Stimulated activated naive B cell treated with anti-CD40 and anti-IgM and Interleukin-4, amounts not matched to agents 10 μg/mL and 1 μg/mL and 100 μg/mL, for 72 hours (primary cell): ENCODE results near the gene ANKDD1B.

Experiments used
- ATAC-seq, 2 donors: fragments of 150-1000 bp; cut with Tn5 transposase; replicated peaks; 2 replicates each; pipeline ENCODE4 v1.10.0; 2021; ENCODE audit warnings: moderate library complexity in 1 of 2
- DNase-seq: peaks from one replicate; pipeline ENCODE4 v3.0.0; 2021
- H3K27ac Mint-ChIP-seq: one replicate; pipeline ENCODE4 v1.8.0; 2022; ENCODE audit warnings: mild to moderate bottlenecking, mixed read lengths
- H3K27me3 Mint-ChIP-seq, 2 donors: one replicate each; pipeline ENCODE4 v1.8.0; 2022; ENCODE audit warnings: mixed read lengths in 2 of 2
- H3K36me3 Mint-ChIP-seq, 2 donors: one replicate each; pipeline ENCODE4 v1.8.0; 2022; ENCODE audit warnings: mixed read lengths in 2 of 2, mild to moderate bottlenecking in 1 of 2
- H3K4me1 Mint-ChIP-seq, 2 donors: one replicate each; pipeline ENCODE4 v1.8.0; 2022; ENCODE audit warnings: mixed read lengths in 2 of 2, mild to moderate bottlenecking in 1 of 2
- H3K4me3 Mint-ChIP-seq, 2 donors: one replicate each; pipeline ENCODE4 v1.8.0; 2022; ENCODE audit warnings: mild to moderate bottlenecking in 2 of 2, mixed read lengths in 2 of 2, moderate library complexity in 1 of 2
- H3K9me3 Mint-ChIP-seq, 2 donors: one replicate each; pipeline ENCODE4 v1.8.0; 2022; ENCODE audit warnings: mixed read lengths in 2 of 2, mild to moderate bottlenecking in 1 of 2

ANKDD1B gene

DNA sequence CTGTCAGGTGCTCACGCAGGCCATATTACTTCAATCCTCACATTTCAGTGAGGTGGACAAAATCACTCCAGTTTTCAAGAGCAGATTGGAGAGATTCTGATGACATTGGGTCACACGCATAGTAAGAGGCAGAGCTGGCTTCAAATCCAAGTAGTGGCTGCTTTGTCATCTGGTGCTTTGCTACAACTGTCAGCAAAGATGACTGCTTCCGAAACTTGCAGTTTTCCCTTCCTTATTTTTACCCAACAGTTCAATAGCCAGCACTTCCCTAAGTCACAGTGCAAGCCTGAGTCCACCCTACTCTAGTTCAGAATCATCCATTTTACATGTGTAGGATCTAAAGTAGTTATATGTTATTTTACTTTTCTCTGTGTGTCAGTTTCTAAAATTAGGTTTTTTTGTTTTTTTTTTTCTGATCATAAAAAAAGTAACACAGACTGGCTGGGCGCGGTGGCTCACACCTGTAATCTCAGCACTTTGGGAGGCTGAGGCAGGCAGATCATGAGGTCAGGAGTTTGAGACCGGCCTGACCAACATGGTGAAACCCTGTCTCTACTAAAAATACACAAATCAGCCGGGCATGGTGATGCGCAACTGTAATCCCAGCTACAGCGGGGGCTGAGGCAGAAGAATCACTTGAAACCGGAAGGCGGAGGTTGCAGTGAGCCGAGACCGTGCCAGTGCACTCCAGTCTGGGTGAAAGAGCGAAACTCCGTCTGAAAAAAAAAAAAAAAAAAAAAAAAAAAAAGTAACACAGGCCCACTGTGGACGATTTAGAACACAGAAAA is 49.6 kb downstream of the ANKDD1B start:
- H3K27ac Mint-ChIP-seq = peak overlapping the region; percentile 31
- no peak overlapping the region for H3K4me3 Mint-ChIP-seq
- DNase-seq (no peak), ATAC-seq (peak; percentile 33 to 58)
- no peaks in the 10 kb centered on the region for H3K27me3 Mint-ChIP-seq
- no peaks in the 10 kb centered on the region for H3K9me3 Mint-ChIP-seq
- no peaks in the 10 kb centered on the region for H3K36me3 Mint-ChIP-seq
- no peaks in the 10 kb centered on the region for H3K4me1 Mint-ChIP-seq

DNA sequence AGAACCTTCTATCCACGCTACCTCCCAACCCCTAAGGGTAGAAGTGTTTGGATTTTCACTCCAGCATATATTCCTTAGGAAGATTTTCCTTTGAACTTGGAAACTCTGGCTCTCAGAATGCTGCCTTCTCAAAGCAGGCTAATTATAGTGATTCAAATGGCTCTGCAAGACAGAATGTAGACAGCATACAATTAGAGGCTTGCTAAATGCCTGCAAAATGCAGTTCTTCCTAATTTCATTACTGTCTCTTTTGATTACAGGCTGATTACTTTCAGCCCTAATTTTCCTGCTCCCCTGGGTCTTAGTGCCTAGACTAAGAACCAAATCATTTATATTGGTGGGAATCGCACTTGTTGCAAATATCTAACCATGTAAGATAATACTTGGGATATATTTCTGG is 50.8 kb downstream of the ANKDD1B start:
- Mint-ChIP-seq H3K27ac (no peak overlapping the region), H3K4me3 (no peak overlapping the region), H3K27me3 (no peaks in the 10 kb centered on the region), H3K9me3 (no peaks in the 10 kb centered on the region), H3K4me1 (peaks cover 0 to 2% of the 10 kb centered on the region in 2 donors), H3K36me3 (no peaks in the 10 kb centered on the region)
- ATAC-seq = no peak
- no peak for DNase-seq

DNA sequence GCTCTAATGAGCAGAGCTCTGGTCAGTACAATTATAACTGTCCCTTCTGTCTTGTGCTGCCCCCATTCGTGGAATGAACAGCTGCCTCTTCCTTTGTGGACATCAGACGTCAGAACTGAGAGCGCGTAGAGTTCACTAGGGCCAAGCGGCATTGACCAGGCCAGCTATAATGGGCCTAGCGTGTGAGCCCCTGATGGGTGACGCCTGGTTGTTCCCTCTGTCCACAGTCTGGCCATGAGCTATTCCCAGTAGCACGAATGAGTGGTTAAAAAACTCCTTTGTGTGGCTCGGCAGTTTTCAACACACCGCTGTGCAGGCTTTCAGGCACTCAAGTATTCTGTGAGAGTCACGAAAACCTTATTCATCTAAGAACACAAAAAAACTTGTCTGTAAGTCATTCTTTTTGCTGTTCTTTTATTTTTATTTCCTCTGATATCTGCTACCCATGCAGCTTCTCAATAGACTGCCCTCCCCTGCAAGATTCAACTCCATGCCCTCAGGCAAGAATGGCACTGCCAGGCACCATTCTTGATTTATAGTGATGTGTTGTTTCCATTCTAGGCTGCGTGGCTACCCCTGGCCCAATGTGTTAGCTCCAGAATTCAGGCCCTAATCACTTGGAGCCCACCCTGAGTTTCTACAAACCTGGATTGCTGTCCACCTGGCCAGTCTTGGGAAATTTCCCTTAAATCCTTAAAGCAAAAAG is 52.5 kb downstream of the ANKDD1B start:
- DNase-seq (no peak), ATAC-seq (no peak)
- Mint-ChIP-seq H3K4me1 (peaks cover 9 to 12% of the 10 kb centered on the region in 2 donors), H3K36me3 (no peaks in the 10 kb centered on the region), H3K4me3 (no peak overlapping the region), H3K27ac (no peak overlapping the region), H3K27me3 (no peaks in the 10 kb centered on the region), H3K9me3 (no peaks in the 10 kb centered on the region)

DNA sequence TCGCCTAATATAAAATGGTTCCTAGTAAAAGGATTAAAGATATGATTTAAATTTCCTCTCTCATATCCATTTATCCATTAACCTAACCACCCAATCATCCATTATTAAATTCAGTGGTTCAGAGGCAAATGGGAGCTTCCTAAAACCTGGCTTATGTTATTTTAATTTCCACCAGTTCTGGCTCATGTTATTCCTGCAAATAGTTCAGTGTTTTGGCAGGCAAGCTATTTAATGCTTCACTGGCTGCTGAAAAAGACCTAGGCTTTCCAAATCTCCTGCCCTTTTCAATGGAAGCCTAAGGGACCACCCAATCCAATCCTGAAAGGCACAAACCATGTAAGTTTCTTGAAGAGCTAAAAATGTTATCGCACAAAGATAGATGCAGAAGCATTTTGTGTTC is 53.7 kb downstream of the ANKDD1B start:
- no peak for DNase-seq
- Mint-ChIP-seq H3K4me1 (peaks cover 20 to 21% of the 10 kb centered on the region in 2 donors), H3K4me3 (no peak overlapping the region), H3K9me3 (no peaks in the 10 kb centered on the region), H3K36me3 (no peaks in the 10 kb centered on the region), H3K27me3 (no peaks in the 10 kb centered on the region), H3K27ac (no peak overlapping the region)
- ATAC-seq = no peak

DNA sequence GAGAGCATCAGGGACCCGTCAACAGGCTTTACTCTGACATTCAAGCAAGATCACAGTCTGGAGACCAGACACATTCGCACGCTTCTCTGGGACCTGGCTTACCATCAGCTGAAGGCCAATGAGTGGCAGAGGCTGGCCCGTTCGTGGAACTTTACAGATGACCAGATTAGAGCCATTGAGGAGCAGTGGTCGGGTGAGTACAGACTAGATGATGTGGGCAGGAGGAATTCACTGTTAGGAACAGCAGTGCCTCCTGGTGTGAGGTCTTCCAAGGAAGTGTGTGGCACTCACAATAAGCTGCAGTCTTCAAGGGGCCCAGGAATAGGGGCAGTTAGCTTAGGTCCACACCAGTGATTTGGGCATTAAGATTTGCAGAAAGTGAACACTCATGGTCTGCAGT is 55.5 kb downstream of the ANKDD1B start:
- Mint-ChIP-seq H3K27ac (no peak overlapping the region), H3K9me3 (no peaks in the 10 kb centered on the region), H3K27me3 (no peaks in the 10 kb centered on the region), H3K4me3 (no peak overlapping the region), H3K36me3 (peaks cover 3% of the 10 kb centered on the region in 2 donors), H3K4me1 (peaks cover 20 to 24% of the 10 kb centered on the region in 2 donors)
- no peak for DNase-seq
- no peak for ATAC-seq

DNA sequence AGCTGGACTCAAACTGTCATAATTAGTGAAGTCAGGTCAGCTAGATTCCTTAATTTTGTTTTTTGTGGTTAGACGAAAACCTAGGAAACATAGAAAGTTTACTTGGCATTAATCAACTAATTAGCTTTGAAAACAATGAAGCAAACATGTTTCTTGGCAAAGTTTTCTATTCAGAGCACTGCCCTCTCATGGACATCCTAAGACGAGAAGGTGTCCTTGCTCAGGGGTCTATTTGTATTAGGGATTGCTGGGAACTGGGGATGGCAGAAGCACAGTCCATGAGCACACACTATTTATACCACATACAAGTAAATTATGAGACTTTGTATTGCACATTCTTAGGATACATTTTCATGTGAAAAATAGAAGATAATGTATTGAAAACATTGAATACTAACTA is 56.3 kb downstream of the ANKDD1B start:
- H3K27ac Mint-ChIP-seq = no peak overlapping the region
- H3K27me3 Mint-ChIP-seq = no peaks in the 10 kb centered on the region
- H3K9me3 Mint-ChIP-seq = no peaks in the 10 kb centered on the region
- no peak for ATAC-seq
- H3K4me1 Mint-ChIP-seq = peaks cover 20 to 24% of the 10 kb centered on the region in 2 donors
- no peak overlapping the region for H3K4me3 Mint-ChIP-seq
- DNase-seq = no peak
- peaks cover 6 to 8% of the 10 kb centered on the region in 2 donors for H3K36me3 Mint-ChIP-seq

DNA sequence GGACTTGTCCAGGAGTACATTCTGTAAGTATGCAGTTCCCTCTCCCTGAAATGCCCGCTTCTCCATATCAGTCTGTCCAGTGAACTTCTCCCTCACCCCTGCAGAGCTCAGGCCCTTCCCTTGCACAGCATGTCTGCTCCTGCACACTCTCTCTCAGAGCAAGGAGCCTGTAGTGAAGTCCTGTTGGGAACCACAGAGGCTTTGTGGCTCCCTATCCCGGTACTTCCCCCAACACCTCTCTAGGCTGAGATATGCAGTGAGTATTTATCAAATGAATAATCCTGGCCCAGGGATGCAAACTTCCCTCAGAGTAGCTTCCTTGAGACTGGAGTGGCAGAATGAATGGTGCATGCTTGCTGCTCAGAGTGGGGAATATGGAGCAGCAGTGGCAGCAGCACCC is 57.2 kb downstream of the ANKDD1B start:
- Mint-ChIP-seq H3K27ac (peak overlapping the region; percentile 98), H3K36me3 (peaks cover 6 to 12% of the 10 kb centered on the region in 2 donors), H3K4me1 (peaks cover 20 to 24% of the 10 kb centered on the region in 2 donors), H3K4me3 (peak overlapping the region; percentile 87 to 89), H3K27me3 (no peaks in the 10 kb centered on the region), H3K9me3 (no peaks in the 10 kb centered on the region)
- peak; percentile 1 to 4 for ATAC-seq
- no peak for DNase-seq

DNA sequence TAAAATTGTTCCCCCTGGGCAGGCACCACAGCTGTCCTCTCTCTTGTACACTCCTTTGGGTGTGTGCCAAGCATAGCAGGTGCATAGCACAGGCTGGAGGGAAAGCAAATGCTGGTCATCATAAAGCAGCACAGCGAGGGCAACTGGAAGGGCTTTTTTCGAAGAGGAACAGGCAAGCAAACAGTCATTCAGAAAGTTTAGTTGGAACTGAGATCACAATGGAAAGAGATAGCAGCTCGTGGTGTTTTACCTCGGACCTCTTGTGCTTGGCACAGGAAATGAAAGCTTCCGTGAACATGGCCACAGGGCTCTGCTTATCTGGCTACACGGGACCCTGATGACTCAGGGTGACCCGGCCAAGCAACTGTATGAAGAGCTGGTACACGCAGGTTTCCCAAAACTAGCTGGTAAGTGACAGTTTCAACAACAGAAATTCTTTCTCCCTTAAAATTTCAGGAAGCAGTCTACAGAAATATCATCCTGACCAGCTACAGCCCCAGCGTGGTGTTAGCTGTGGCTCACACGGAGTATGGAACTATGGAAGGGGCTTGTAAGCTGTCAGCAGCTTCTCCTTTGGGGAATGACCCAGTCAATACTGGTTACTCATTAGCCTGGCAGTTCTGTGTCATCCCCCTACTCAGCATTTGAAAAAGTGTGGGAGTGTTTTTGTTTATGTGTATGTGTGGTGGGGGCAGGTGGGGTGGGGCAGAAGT is 57.9 kb downstream of the ANKDD1B start:
- H3K27me3 Mint-ChIP-seq = no peaks in the 10 kb centered on the region
- ATAC-seq (peak; percentile 97 to 98), DNase-seq (peak; percentile 76)
- H3K4me1 Mint-ChIP-seq = peaks cover 20 to 24% of the 10 kb centered on the region in 2 donors
- H3K27ac Mint-ChIP-seq = peak overlapping the region; percentile 98
- no peaks in the 10 kb centered on the region for H3K9me3 Mint-ChIP-seq
- H3K4me3 Mint-ChIP-seq = peak overlapping the region; percentile 87 to 89
- peaks cover 6 to 12% of the 10 kb centered on the region in 2 donors for H3K36me3 Mint-ChIP-seq

DNA sequence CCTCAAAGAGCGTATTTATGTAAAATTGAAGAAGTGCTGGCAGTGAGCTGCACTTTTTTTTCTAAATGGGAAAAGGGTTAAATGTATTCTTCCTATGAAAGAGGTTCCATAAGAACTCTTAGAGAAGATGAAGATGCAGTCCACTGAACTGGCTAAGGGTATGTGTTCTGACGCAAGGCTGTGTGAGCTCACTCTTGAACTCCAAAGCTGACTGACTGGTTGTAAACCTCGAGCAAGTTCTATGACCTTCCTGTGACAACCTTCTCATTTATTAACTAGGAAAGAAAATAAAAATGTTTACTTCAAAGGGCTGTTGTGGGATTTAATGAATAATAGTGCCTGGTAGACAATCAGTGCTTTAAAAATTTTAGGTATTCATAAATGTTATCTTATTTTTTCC is 59.3 kb downstream of the ANKDD1B start:
- Mint-ChIP-seq H3K36me3 (peaks cover 6 to 12% of the 10 kb centered on the region in 2 donors), H3K27me3 (no peaks in the 10 kb centered on the region), H3K9me3 (no peaks in the 10 kb centered on the region), H3K4me3 (no peak overlapping the region), H3K27ac (no peak overlapping the region), H3K4me1 (peaks cover 20 to 24% of the 10 kb centered on the region in 2 donors)
- DNase-seq (no peak), ATAC-seq (no peak)

DNA sequence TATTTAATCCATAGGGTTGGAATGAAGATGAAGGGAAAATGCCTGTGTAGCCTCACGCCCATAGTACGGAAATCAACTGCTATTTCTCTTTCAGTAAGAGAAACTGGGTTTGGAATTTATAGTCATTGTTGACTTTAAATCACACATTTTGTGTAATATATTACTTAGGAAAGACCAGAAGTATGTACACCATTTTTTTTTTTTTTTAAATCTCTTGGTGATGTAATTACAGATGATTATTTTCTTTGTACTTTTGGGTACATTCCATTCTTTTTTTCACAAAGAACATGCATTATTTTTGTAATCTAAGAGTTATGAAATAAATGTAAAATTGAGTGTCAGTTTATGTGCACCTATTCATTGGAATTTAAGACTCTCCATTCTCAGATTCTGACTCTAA is 60.3 kb downstream of the ANKDD1B start:
- no peak overlapping the region for H3K27ac Mint-ChIP-seq
- peaks cover 18 to 24% of the 10 kb centered on the region in 2 donors for H3K4me1 Mint-ChIP-seq
- no peak for DNase-seq
- ATAC-seq = no peak
- no peaks in the 10 kb centered on the region for H3K9me3 Mint-ChIP-seq
- H3K4me3 Mint-ChIP-seq = no peak overlapping the region
- H3K36me3 Mint-ChIP-seq = peaks cover 6 to 17% of the 10 kb centered on the region in 2 donors
- H3K27me3 Mint-ChIP-seq = no peaks in the 10 kb centered on the region

DNA sequence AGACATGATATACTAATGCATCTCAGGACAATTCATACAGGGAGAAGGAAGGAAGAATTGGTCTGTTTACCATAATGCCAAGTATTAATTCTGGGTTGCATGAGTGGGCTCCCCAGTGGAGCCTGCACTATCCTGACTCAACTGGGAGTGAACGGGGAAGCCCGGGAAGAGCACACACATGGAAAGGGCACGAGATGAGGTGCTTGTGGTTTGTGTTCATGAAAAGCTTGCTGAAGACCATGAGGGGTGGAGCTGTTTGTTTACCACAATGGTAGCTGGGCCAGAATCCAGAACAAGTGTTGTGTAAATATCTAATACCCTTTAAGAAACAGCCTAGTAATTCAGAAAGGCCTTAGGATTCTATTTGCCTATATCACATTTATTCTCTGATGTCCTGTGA is 61.4 kb downstream of the ANKDD1B start:
- Mint-ChIP-seq H3K36me3 (peaks cover 6 to 20% of the 10 kb centered on the region in 2 donors), H3K27ac (no peak overlapping the region), H3K4me1 (peaks cover 16 to 24% of the 10 kb centered on the region in 2 donors), H3K4me3 (no peak overlapping the region), H3K27me3 (no peaks in the 10 kb centered on the region), H3K9me3 (no peaks in the 10 kb centered on the region)
- DNase-seq = no peak
- no peak for ATAC-seq

DNA sequence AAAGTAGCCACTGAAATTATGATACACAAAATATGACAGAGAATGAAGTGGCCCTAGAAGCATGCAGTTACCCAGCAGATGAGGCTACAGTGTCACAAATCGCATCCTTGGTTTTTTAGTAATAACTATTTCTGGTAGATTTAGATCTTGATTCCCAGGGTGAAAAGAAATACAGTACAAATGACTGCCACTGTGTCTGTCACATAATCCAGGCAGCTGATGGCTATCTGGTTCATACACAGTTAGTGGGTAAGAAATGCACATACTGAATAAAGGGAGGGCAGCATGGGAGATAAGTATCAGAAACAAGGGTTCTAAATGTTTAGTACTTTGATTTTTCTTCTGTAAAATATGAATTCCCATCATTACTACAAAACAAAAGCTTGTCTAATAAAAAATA is 64.5 kb downstream of the ANKDD1B start:
- H3K9me3 Mint-ChIP-seq = no peaks in the 10 kb centered on the region
- peaks cover 6 to 10% of the 10 kb centered on the region in 2 donors for H3K4me1 Mint-ChIP-seq
- H3K27ac Mint-ChIP-seq = no peak overlapping the region
- no peaks in the 10 kb centered on the region for H3K27me3 Mint-ChIP-seq
- no peak for ATAC-seq
- no peak overlapping the region for H3K4me3 Mint-ChIP-seq
- H3K36me3 Mint-ChIP-seq = peaks cover 6 to 25% of the 10 kb centered on the region in 2 donors
- no peak for DNase-seq

DNA sequence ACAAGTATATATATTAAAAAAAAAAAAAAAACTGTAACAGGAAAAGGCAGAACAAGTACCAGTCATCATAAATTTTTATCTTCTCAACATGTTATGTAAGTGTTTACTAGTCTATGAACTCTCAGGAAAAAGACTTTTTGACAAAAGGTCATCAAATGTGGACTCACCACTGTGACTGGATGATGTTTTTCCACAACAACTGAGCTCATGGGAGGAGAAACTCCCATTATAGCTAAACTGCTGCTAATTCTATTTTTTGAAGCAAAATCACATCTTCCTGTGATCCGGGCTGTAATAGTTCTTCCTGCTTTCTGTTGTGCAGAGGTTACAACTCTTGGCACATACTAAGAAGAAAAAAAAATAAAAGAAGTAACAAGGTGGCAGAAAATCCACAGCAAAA is 66.4 kb downstream of the ANKDD1B start:
- peaks cover under 1 to 17% of the 10 kb centered on the region in 2 donors for H3K36me3 Mint-ChIP-seq
- H3K4me3 Mint-ChIP-seq = no peak overlapping the region
- H3K27me3 Mint-ChIP-seq = no peaks in the 10 kb centered on the region
- peaks cover 6 to 10% of the 10 kb centered on the region in 2 donors for H3K4me1 Mint-ChIP-seq
- no peaks in the 10 kb centered on the region for H3K9me3 Mint-ChIP-seq
- DNase-seq = no peak
- ATAC-seq = no peak
- peak overlapping the region; percentile 42 for H3K27ac Mint-ChIP-seq

DNA sequence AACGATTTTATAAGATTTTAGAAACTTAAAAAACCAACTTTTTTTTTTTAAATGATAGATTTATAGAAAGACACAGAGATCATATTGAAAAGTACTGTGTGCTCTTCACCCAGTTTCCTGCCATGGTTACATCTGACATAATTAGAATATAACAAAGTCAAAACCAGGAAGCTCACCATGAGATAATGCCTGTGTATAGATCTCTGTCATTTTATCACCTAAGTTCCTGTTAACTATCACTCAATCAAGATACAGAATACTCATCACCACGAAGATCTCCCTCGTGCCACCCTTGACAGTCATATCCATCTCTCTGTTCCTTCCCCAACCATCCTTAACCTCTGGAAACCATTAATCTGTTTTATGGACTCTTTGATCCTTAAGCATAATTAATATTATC is 66.9 kb downstream of the ANKDD1B start:
- no peak for DNase-seq
- no peaks in the 10 kb centered on the region for H3K27me3 Mint-ChIP-seq
- peak overlapping the region; percentile 42 for H3K27ac Mint-ChIP-seq
- no peak overlapping the region for H3K4me3 Mint-ChIP-seq
- no peaks in the 10 kb centered on the region for H3K9me3 Mint-ChIP-seq
- ATAC-seq = peak; percentile 73 to 80
- H3K4me1 Mint-ChIP-seq = peaks cover 6 to 10% of the 10 kb centered on the region in 2 donors
- H3K36me3 Mint-ChIP-seq = peaks cover 6 to 20% of the 10 kb centered on the region in 2 donors
